Measurements from ENCODE around the gene NECTIN3.

DNA sequence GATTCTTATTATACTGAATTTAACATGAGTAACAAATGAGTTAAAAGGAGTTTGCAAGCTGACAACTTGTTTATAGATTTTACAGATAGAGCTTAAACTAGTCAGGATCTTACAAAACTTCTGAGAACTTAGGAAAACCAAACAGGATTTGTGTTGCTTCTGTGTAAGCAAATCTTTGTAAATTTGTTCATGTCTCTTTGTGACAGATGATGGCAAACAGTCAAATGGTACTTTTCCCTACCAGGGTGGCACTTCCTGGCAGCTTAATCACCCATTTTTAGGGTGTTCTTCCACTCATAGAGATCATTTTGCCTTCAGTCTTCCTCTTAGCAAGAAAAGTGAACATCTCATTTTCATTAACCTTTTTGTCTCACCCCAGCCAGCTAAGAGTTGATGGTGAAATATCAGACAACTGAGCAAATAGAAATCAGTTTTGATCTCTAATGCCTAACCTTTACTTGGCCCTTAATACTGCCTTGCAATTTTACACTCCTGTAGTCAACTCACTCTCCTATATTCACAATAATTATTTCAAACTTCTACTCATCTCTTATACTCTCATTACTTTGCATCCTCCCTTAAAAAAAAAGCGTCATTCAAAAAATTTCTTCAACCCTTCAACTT lies 23.7 kb upstream of the NECTIN3 start:
- TF ChIP-seq, protein P1, sequence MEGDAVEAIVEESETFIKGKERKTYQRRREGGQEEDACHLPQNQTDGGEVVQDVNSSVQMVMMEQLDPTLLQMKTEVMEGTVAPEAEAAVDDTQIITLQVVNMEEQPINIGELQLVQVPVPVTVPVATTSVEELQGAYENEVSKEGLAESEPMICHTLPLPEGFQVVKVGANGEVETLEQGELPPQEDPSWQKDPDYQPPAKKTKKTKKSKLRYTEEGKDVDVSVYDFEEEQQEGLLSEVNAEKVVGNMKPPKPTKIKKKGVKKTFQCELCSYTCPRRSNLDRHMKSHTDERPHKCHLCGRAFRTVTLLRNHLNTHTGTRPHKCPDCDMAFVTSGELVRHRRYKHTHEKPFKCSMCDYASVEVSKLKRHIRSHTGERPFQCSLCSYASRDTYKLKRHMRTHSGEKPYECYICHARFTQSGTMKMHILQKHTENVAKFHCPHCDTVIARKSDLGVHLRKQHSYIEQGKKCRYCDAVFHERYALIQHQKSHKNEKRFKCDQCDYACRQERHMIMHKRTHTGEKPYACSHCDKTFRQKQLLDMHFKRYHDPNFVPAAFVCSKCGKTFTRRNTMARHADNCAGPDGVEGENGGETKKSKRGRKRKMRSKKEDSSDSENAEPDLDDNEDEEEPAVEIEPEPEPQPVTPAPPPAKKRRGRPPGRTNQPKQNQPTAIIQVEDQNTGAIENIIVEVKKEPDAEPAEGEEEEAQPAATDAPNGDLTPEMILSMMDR (IDR thresholded peaks at IDR 0.05) = no peak
- no peak for TF ChIP-seq POLR2A (IDR thresholded peaks at IDR 0.05)

All from breast epithelium (tissue), 3 donors.